Measurements from ENCODE around the gene SLC66A3.

The SLC66A3 gene

GRCh38 chr2:11222845-11223244, 67.6 kb downstream of the SLC66A3 start:
- no peak for DNase-seq

DNA sequence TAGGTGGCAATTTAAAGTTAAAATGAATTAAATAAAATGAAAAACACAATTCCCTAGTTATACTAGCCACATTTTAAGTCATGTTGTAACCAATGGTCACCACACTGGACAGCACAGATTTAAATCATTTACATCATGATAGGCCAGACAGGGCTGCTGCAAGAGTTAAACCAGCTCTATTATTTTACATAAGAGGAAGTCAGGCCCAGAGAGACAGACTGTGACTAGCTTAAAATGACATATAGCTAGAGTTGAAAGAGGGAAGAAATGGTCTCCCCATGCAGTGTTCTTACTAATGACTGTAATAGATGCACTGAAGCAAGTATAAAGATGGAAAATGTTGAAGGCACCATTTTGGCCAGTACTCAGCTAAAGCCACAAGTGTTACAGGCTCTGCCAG, 69.6 kb downstream of the SLC66A3 start:
- DNase-seq: no peak

GRCh38 chr2:11227595-11227994, 72.3 kb downstream of the SLC66A3 start:
- DNase-seq: no peak

Measured in T1000 (cell line).